Measurements from ENCODE around the gene ZBTB25.

Gene ZBTB25

GRCh38 chr14:64516969-64517368 is 13.3 kb upstream of the ZBTB25 start:
- no peak for DNase-seq (ENCODE audit: low read depth in 2 of 2)

- no peak for DNase-seq (ENCODE audit: low read depth in 2 of 2)
Observed at GRCh38 chr14:64515053-64515452, 11.4 kb upstream of the ZBTB25 start.

- no peak for DNase-seq (ENCODE audit: low read depth in 2 of 2)
Observed at GRCh38 chr14:64513271-64513670, 9.6 kb upstream of the ZBTB25 start.

GRCh38 chr14:64510825-64511671 is 7.4 kb upstream of the ZBTB25 start:
- DNase-seq (ENCODE audit: low read depth in 2 of 2), result peak; percentile 37 to 57

GRCh38 chr14:64509036-64509435 is 5.4 kb upstream of the ZBTB25 start:
- no peak for DNase-seq (ENCODE audit: low read depth in 2 of 2)

GRCh38 chr14:64508215-64508776 is 4.7 kb upstream of the ZBTB25 start:
- DNase-seq (ENCODE audit: low read depth in 2 of 2), result no peak

GRCh38 chr14:64507376-64508156 is 3.9 kb upstream of the ZBTB25 start:
- no peak for DNase-seq (ENCODE audit: low read depth in 2 of 2)

- no peak for DNase-seq (ENCODE audit: low read depth in 2 of 2)
Observed at GRCh38 chr14:64506721-64507120, 3.1 kb upstream of the ZBTB25 start.

- DNase-seq (ENCODE audit: low read depth in 2 of 2), result peak; percentile 71 to 79
Observed at GRCh38 chr14:64504897-64505794, 1.5 kb upstream of the ZBTB25 start.

GRCh38 chr14:64504310-64504896 is 765 bp upstream of the ZBTB25 start, which contains the start of gene ZBTB1:
Gene ZBTB1, plus strand, starts transcription at chr14:64504770. Its CDS starts 16,735 bp downstream, at chr14:64521505.
- peak; percentile 72 to 82 for DNase-seq (ENCODE audit: low read depth in 2 of 2)

- DNase-seq (ENCODE audit: low read depth in 2 of 2), result peak in 1 of 2 experiments; percentile 18
Observed at GRCh38 chr14:64502887-64503433, 678 bp downstream of the ZBTB25 start.

- no peak for DNase-seq (ENCODE audit: low read depth in 2 of 2)
Observed at GRCh38 chr14:64502456-64502855, 1.2 kb downstream of the ZBTB25 start.

- DNase-seq (ENCODE audit: low read depth in 2 of 2), result no peak
Observed at GRCh38 chr14:64501411-64502171, 2.0 kb downstream of the ZBTB25 start.

- DNase-seq (ENCODE audit: low read depth in 2 of 2), result no peak
Observed at GRCh38 chr14:64500088-64500487, 3.5 kb downstream of the ZBTB25 start.

GRCh38 chr14:64496764-64497163 is 6.9 kb downstream of the ZBTB25 start:
- DNase-seq (ENCODE audit: low read depth in 2 of 2), result no peak

- no peak for DNase-seq (ENCODE audit: low read depth in 2 of 2)
Observed at GRCh38 chr14:64495252-64495651, 8.4 kb downstream of the ZBTB25 start.

- no peak for DNase-seq (ENCODE audit: low read depth in 2 of 2)
Observed at GRCh38 chr14:64493455-64493854, 10.2 kb downstream of the ZBTB25 start.

- no peak for DNase-seq (ENCODE audit: low read depth in 2 of 2)
Observed at GRCh38 chr14:64491637-64492036, 12.0 kb downstream of the ZBTB25 start.

GRCh38 chr14:64488590-64489099 is 15.0 kb downstream of the ZBTB25 start:
- DNase-seq (ENCODE audit: low read depth in 2 of 2), result no peak

Measured in stimulated activated CD4-positive, alpha-beta T cell treated with anti-CD3 and anti-CD28 coated beads, Interleukin-12 subunit alpha, Interleukin-12 subunit beta, amount 100 ng/mL, for 24 hours (primary cell).